D721Med (cell line): ENCODE data around the gene PKIG.

Experiments
- DNase-seq: peaks from one replicate; pipeline ENCODE4 v3.0.0; 2011; ENCODE audit warnings: low spot score; ENCODE audit not compliant: insufficient read length
- FAIRE-seq: peaks from 2 replicates; lab custom pipeline; 2011; peaks lifted over from hg19 to GRCh38; lab: Jason Lieb, UNC
- CTCF ChIP-seq: IDR thresholded peaks from 2 replicates; pipeline ENCODE4 v1.5.1; 2012; ENCODE audit warnings: mild to moderate bottlenecking, control low read depth; ENCODE audit not compliant: insufficient read depth; ENCODE audit errors: missing control alignments

The PKIG gene

GRCh38 chr20:44570367-44570766, 12.0 kb upstream of the PKIG start:
- FAIRE-seq, result no peak
- no peak for TF ChIP-seq CTCF
- no peak for DNase-seq

DNA sequence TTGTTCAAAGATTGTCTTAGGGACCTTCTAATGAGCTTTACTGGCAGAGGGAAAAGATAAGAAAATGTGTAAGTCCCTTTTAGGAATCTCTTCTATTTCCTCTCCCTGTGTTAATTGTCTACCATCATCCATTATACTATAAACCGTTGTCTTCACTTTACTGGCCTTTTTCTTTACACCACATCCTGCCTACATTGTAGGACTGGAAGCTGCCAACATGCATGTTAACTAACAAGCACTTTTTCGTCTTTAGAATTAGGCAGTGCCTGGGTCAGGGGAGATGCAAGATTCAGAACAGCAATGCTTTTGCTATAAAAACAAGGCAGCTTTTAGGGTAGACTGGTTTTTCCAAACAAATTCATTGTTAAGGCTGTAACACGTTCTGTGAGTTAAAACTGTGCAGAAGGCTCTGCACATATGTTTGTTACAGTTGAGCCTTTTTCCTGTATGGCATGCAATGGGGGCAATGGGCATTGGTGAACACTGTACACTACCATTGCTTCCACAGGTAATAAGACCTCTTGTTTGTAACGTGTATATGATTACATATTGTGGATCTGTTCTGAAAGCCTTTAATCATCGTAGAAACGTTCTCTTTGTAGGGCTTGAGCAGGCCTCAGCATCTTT, 10.9 kb upstream of the PKIG start:
- no peak for TF ChIP-seq CTCF
- no peak for FAIRE-seq
- no peak for DNase-seq

- no peak for FAIRE-seq
- no peak for TF ChIP-seq CTCF
- no peak for DNase-seq
Observed at GRCh38 chr20:44572551-44573500, 9.6 kb upstream of the PKIG start.

DNA sequence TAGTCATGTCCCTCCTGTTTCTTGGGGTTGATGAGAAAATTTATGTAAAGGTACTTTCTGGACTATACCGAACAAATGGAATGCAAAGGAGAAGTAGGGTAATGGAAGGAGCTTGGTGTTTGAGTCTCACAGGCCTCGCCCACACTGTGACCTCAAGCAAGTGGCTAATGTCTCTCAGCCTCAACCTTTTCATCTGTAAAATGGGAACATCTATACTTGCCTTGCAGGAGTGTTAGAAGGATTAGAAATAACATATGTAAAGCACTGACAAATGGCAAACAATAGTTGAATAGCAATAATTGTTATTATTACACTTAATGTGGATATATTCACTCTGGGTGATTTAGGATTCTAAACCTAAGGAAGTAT, 8.9 kb upstream of the PKIG start:
- no peak for FAIRE-seq
- TF ChIP-seq CTCF, result no peak
- DNase-seq, result no peak

DNA sequence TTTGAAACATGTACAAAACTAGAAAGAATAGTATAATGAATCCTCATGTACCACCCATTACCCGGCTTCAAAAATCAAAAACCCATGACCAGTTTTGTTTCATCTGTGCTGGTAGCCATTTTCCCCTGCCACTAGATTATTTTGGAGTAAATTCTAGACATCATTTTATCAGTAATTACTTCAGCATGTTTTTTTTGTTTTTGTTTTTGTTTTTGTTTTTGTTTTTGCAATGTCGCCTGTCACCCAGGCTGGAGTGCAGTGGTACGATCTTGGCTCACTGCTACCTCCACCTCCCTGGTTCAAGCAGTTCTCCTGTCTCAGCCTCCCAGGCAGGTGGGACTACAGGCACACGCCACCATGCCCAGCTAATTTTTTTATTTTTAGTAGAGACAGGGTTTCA, 8.0 kb upstream of the PKIG start:
- DNase-seq, result no peak
- FAIRE-seq, result no peak
- no peak for TF ChIP-seq CTCF

- DNase-seq, result no peak
Observed at GRCh38 chr20:44576297-44576696, 6.1 kb upstream of the PKIG start.

More at GRCh38 chr20:44576297-44576696, 6.1 kb upstream of the PKIG start:
- no peak for TF ChIP-seq CTCF
- no peak for FAIRE-seq
